HEK293 (cell line): ENCODE measurements around the gene MTTP.

ENCODE experiments used
- CTCF ChIA-PET: fragments of 350-600 bp; formaldehyde crosslinking; extraction: SDS; loops from one replicate; lab custom pipeline; 2021; ENCODE audit warnings: antibody characterized with exemption; lab: Yijun Ruan, JAX
- POLR2A ChIA-PET: fragments of 300-600 bp; formaldehyde crosslinking; extraction: SDS; loops from one replicate; lab custom pipeline; 2020; ENCODE audit warnings: antibody characterized with exemption, inconsistent platforms; lab: Yijun Ruan, JAX
- H3K27ac ChIP-seq: fragments of 200-500 bp; sonication (Bioruptor generic); 2 replicates; pipeline ENCODE4 v1.5.1; 2014; ENCODE audit warnings: low read depth, low read length, control low read depth, inconsistent platforms; ENCODE audit errors: extremely low read depth
- H3K36me3 ChIP-seq, 2 experiments: fragments of 200-500 bp in 1 of 2; sonication (Bioruptor generic) in 1 of 2; 1 replicate in 1 of 2; 2 replicates in 1 of 2; pipeline ENCODE4 v1.5.1; 2014 to 2017; ENCODE audit warnings: inconsistent platforms in 2 of 2, low read length in 2 of 2; ENCODE audit not compliant: control insufficient read depth in 2 of 2, insufficient read depth in 1 of 2
- H3K4me1 ChIP-seq: fragments of 200-500 bp; sonication (Bioruptor generic); 2 replicates; pipeline ENCODE4 v1.5.1; 2014; ENCODE audit warnings: mild to moderate bottlenecking, low read length, inconsistent platforms; ENCODE audit not compliant: control insufficient read depth, insufficient read depth
- H3K4me3 ChIP-seq: 2 replicates; pipeline ENCODE4 v1.5.1; 2011; ENCODE audit warnings: low read depth, mild to moderate bottlenecking, control low read depth, low read length, moderate library complexity
- H3K9me3 ChIP-seq: fragments of 200-500 bp; sonication (Bioruptor generic); 2 replicates; pipeline ENCODE4 v1.5.1; 2014; ENCODE audit warnings: low read depth, low read length, inconsistent platforms; ENCODE audit not compliant: control insufficient read depth, insufficient read depth
- EGR2 ChIP-seq: fragments of 450-650 bp; formaldehyde crosslinking; IDR thresholded peaks from 2 replicates; pipeline ENCODE4 v1.5.1; 2016; ENCODE audit warnings: low read depth, missing biosample characterization, missing genetic modification characterization
- GLI2 ChIP-seq: fragments of 450-650 bp; formaldehyde crosslinking; IDR thresholded peaks from 2 replicates; pipeline ENCODE4; 2017; ENCODE audit warnings: missing biosample characterization, missing genetic modification characterization, low read depth, borderline replicate concordance
- GLI4 ChIP-seq: fragments of 450-650 bp; formaldehyde crosslinking; IDR thresholded peaks from 2 replicates; pipeline ENCODE4 v1.5.1; 2016; ENCODE audit warnings: missing biosample characterization, missing genetic modification characterization
- HOXA7 ChIP-seq: sonication (generic); formaldehyde crosslinking; IDR thresholded peaks from 2 replicates; pipeline ENCODE4 v1.8.1; 2022; ENCODE audit warnings: missing genetic modification reagents, borderline replicate concordance
- KLF17 ChIP-seq: fragments of 450-650 bp; formaldehyde crosslinking; IDR thresholded peaks from 2 replicates; pipeline ENCODE4 v1.5.1; 2016; ENCODE audit warnings: missing biosample characterization, missing genetic modification characterization
- KLF8 ChIP-seq: fragments of 450-650 bp; formaldehyde crosslinking; IDR thresholded peaks from 2 replicates; pipeline ENCODE4 v1.5.1; 2016; ENCODE audit warnings: missing biosample characterization, missing genetic modification characterization
- SCRT1 ChIP-seq: fragments of 450-650 bp; formaldehyde crosslinking; IDR thresholded peaks from 2 replicates; pipeline ENCODE4 v1.5.1; 2016; ENCODE audit warnings: missing biosample characterization, missing genetic modification characterization, borderline replicate concordance
- YY1 ChIP-seq: fragments of 450-650 bp; formaldehyde crosslinking; IDR thresholded peaks from 2 replicates; pipeline ENCODE4 v1.5.1; 2018; ENCODE audit warnings: missing biosample characterization, missing genetic modification characterization
- ZEB2 ChIP-seq: fragments of 450-650 bp; formaldehyde crosslinking; IDR thresholded peaks from 2 replicates; pipeline ENCODE4 v1.5.1; 2016; ENCODE audit warnings: missing biosample characterization, missing genetic modification characterization
- ZNF132 ChIP-seq: fragments of 450-650 bp; formaldehyde crosslinking; IDR thresholded peaks from 2 replicates; pipeline ENCODE4 v1.5.1; 2017; ENCODE audit warnings: missing biosample characterization, missing genetic modification characterization, borderline replicate concordance
- ZNF146 ChIP-seq: fragments of 450-650 bp; formaldehyde crosslinking; IDR thresholded peaks from 2 replicates; pipeline ENCODE4 v1.5.1; 2016; ENCODE audit warnings: missing biosample characterization, missing genetic modification characterization
- ZNF169 ChIP-seq: fragments of 450-650 bp; formaldehyde crosslinking; IDR thresholded peaks from 2 replicates; pipeline ENCODE4 v1.5.1; 2016; ENCODE audit warnings: missing biosample characterization, missing genetic modification characterization
- ZNF18 ChIP-seq: fragments of 450-650 bp; formaldehyde crosslinking; IDR thresholded peaks from 2 replicates; pipeline ENCODE4 v1.5.1; 2016; ENCODE audit warnings: missing biosample characterization, missing genetic modification characterization
- ZNF2 ChIP-seq: fragments of 450-650 bp; formaldehyde crosslinking; IDR thresholded peaks from 2 replicates; pipeline ENCODE4 v1.5.1; 2016; ENCODE audit warnings: missing biosample characterization, missing genetic modification characterization
- ZNF26 ChIP-seq: fragments of 450-650 bp; formaldehyde crosslinking; IDR thresholded peaks from 2 replicates; pipeline ENCODE4 v1.5.1; 2016; ENCODE audit warnings: missing biosample characterization, missing genetic modification characterization
- ZNF423 ChIP-seq: fragments of 450-650 bp; formaldehyde crosslinking; IDR thresholded peaks from 2 replicates; pipeline ENCODE4 v1.5.1; 2016; ENCODE audit warnings: missing biosample characterization, missing genetic modification characterization
- ZNF433 ChIP-seq: fragments of 450-650 bp; formaldehyde crosslinking; IDR thresholded peaks from 2 replicates; pipeline ENCODE4 v1.5.1; 2016; ENCODE audit warnings: missing biosample characterization, missing genetic modification characterization, low read depth
- ZNF610 ChIP-seq: fragments of 450-650 bp; formaldehyde crosslinking; IDR thresholded peaks from 2 replicates; pipeline ENCODE4 v1.5.1; 2016; ENCODE audit warnings: missing biosample characterization, missing genetic modification characterization, borderline replicate concordance
- ZNF629 ChIP-seq: fragments of 450-650 bp; formaldehyde crosslinking; IDR thresholded peaks from 2 replicates; pipeline ENCODE4 v1.5.1; 2017; ENCODE audit warnings: missing biosample characterization, missing genetic modification characterization
- ZNF660 ChIP-seq: fragments of 450-650 bp; IDR thresholded peaks from 2 replicates; pipeline ENCODE4 v1.5.1; 2018; ENCODE audit warnings: missing biosample characterization, mild to moderate bottlenecking, missing genetic modification characterization
- ZNF768 ChIP-seq: fragments of 450-650 bp; formaldehyde crosslinking; IDR thresholded peaks from 2 replicates; pipeline ENCODE4 v1.5.1; 2018; ENCODE audit warnings: missing biosample characterization, mild to moderate bottlenecking, missing genetic modification characterization
- ZNF791 ChIP-seq: fragments of 450-650 bp; formaldehyde crosslinking; IDR thresholded peaks from 2 replicates; pipeline ENCODE4 v1.5.1; 2016; ENCODE audit warnings: missing biosample characterization, missing genetic modification characterization
- ZSCAN16 ChIP-seq: fragments of 450-650 bp; formaldehyde crosslinking; IDR thresholded peaks from 2 replicates; pipeline ENCODE4 v1.5.1; 2016; ENCODE audit warnings: missing biosample characterization, missing genetic modification characterization
- ZSCAN30 ChIP-seq: fragments of 450-650 bp; IDR thresholded peaks from 2 replicates; pipeline ENCODE4 v1.5.1; 2018; ENCODE audit warnings: missing biosample characterization, mild to moderate bottlenecking, missing genetic modification characterization, moderate library complexity
- TF ChIP-seq, protein P1 (sequence below): fragments of 450-650 bp; formaldehyde crosslinking; IDR thresholded peaks from 2 replicates; pipeline ENCODE4 v1.5.1; 2016; ENCODE audit warnings: missing biosample characterization, missing genetic modification characterization
- TF ChIP-seq, protein P2 (sequence below): fragments of 450-650 bp; formaldehyde crosslinking; IDR thresholded peaks from 2 replicates; pipeline ENCODE4 v1.5.1; 2017; ENCODE audit warnings: missing biosample characterization, missing genetic modification characterization

The MTTP gene

GRCh38 chr4:99536271-99536670 lies 38.4 kb upstream of the MTTP start:
- CTCF ChIA-PET = no interaction called here
- Histone ChIP-seq H3K9me3 (no peaks in the 10 kb centered on the region), H3K4me3 (no peak overlapping the region), H3K36me3 (no peaks in the 10 kb centered on the region), H3K4me1 (no peaks in the 10 kb centered on the region), H3K27ac (no peak overlapping the region)
- POLR2A ChIA-PET = no interaction called here
- TF ChIP-seq ZNF132 (tag by site-specific recombination) (no peak), ZNF146 (tag by site-specific recombination) (no peak), GLI4 (no peak), ZNF2 (tag by site-specific recombination) (no peak), ZSCAN30 (tag by site-specific recombination) (no peak), ZSCAN16 (no peak), ZNF660 (tag by site-specific recombination) (no peak), ZNF610 (tag by site-specific recombination) (no peak), ZNF791 (tag by site-specific recombination) (no peak), EGR2 (tag by site-specific recombination) (no peak), KLF17 (tag by site-specific recombination) (no peak), KLF8 (tag by site-specific recombination) (no peak), SCRT1 (no peak)
- TF ChIP-seq, protein P1, sequence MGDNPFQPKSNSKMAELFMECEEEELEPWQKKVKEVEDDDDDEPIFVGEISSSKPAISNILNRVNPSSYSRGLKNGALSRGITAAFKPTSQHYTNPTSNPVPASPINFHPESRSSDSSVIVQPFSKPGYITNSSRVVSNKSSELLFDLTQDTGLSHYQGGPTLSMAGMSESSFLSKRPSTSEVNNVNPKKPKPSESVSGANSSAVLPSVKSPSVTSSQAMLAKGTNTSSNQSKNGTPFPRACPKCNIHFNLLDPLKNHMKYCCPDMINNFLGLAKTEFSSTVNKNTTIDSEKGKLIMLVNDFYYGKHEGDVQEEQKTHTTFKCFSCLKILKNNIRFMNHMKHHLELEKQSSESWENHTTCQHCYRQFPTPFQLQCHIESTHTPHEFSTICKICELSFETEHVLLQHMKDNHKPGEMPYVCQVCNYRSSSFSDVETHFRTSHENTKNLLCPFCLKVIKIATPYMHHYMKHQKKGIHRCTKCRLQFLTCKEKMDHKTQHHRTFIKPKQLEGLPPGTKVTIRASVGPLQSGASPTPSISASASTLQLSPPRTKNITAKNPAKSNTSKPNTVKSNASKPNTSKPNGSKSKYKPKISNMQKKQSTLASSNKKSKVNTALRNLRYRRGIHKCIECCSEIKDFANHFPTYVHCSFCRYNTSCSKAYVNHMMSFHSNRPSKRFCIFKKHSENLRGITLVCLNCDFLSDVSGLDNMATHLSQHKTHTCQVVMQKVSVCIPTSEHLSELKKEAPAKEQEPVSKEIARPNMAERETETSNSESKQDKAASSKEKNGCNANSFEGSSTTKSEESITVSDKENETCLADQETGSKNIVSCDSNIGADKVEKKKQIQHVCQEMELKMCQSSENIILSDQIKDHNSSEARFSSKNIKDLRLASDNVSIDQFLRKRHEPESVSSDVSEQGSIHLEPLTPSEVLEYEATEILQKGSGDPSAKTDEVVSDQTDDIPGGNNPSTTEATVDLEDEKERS = no peak
- TF ChIP-seq, protein P2, sequence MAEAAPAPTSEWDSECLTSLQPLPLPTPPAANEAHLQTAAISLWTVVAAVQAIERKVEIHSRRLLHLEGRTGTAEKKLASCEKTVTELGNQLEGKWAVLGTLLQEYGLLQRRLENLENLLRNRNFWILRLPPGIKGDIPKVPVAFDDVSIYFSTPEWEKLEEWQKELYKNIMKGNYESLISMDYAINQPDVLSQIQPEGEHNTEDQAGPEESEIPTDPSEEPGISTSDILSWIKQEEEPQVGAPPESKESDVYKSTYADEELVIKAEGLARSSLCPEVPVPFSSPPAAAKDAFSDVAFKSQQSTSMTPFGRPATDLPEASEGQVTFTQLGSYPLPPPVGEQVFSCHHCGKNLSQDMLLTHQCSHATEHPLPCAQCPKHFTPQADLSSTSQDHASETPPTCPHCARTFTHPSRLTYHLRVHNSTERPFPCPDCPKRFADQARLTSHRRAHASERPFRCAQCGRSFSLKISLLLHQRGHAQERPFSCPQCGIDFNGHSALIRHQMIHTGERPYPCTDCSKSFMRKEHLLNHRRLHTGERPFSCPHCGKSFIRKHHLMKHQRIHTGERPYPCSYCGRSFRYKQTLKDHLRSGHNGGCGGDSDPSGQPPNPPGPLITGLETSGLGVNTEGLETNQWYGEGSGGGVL (tag by site-specific recombination) = no peak
- TF ChIP-seq, all 188 proteins: peak for 0

DNA sequence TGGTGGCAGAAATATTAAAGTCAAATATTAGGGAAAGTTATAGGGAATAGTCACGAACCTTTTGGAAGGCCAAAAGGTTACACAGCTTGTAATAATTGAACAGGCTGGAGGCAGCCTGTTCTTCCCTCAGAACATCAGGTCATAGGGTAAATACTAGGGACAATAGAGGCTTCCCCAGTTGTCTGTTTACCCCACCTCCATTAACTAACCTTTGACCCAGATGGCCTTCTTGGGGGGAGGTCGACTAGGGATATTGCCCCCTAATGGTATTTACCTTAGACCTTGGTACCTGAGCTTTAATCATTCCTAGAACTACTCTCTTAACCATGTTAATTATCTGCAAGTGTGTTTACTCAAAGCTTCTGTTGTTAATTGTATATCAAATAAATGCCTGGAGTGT lies 37.8 kb upstream of the MTTP start:
- H3K36me3 ChIP-seq = no peaks in the 10 kb centered on the region
- ChIA-PET CTCF (no interaction called here), POLR2A (no interaction called here)
- no peak overlapping the region for H3K4me3 ChIP-seq
- no peaks in the 10 kb centered on the region for H3K9me3 ChIP-seq
- H3K27ac ChIP-seq = no peak overlapping the region
- TF ChIP-seq ZNF169 (no peak), ZSCAN30 (tag by site-specific recombination) (no peak), ZNF18 (tag by site-specific recombination) (no peak), EGR2 (tag by site-specific recombination) (no peak), ZNF433 (tag by site-specific recombination) (no peak), ZNF629 (tag by site-specific recombination) (no peak), GLI2 (tag by site-specific recombination) (no peak), ZEB2 (tag by site-specific recombination) (no peak), YY1 (tag by site-specific recombination) (no peak), ZNF768 (no peak), ZNF423 (tag by site-specific recombination) (no peak), HOXA7 (CRISPR knock-in tag) (no peak), ZNF26 (no peak)
- no peaks in the 10 kb centered on the region for H3K4me1 ChIP-seq
